IPS DF 19.7 (cell line): Measurements from ENCODE around the gene TRAK2.
"Not testable (repeated sequence)": the region's sequence is repeated elsewhere in the genome, so short reads cannot be mapped to it uniquely, and the experiment has no call there.

ENCODE experiments used
- DNase-seq: peaks from one replicate; pipeline ENCODE4 v3.0.0-alpha.2; 2013; ENCODE audit warnings: low read depth, low spot score

TRAK2 gene

DNA sequence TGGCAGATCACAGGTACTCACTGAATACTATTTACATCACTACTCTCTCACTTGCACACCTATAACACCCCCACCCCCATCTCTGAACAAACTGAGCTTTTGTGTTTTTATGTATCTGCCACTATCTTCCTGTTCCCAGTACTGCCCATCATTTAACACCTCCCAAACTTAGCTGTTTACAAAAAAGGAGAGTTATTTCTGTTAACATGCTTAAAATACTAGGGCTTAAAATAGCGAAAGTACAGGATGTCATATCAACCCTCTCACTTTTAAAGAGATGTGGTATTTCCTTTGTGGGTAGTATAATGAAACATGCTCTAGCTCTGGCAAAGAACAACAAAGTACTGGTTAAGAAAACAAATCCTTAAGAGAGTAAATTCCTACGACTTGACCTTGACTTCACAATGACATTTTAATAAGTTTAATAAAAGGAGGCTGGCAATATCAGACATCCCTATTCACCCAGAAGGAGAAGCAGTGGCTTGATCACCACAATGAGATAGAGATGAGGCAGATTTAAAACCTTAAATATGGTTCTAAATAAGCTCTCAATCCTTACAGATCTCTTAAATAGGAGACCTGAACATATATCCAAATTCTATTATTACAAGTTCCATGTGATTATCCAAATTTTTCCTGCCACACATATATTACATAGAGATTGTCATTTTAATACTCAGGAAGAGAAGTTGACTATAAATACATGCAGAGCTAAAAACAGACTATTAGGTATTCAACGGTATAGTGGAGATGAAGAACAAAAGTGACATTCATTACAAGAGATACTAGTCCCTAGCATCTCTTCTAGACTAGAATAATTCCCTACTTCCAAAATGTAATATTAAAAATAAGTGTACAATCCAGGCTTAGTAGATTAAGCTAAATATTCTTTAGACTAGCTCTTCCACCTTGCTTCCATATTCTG is 36.9 kb downstream of the TRAK2 start:
- DNase-seq = no peak

GRCh38 chr2:201413552-201413951 is 37.7 kb downstream of the TRAK2 start:
- DNase-seq = no peak

GRCh38 chr2:201413143-201413542 is 38.1 kb downstream of the TRAK2 start:
- no peak for DNase-seq

DNA sequence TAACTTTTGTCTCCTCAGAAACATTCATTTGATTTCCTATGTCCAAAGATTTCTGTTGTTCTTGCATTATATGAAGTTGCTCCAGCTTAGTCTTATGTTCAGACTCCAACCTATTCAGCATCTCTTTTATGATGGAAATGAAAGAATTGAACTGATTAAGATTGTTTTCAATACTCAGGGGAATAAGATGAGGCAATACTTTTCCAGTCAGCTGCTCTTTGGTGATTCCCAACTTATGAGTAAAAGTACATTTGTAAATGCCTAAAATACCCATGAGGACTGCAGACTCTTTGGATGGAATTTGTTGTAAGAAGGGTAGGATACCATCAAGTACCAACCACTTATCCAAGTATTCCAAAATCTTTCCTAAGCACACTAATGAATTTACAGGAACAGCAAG is 39.8 kb downstream of the TRAK2 start:
- DNase-seq = no peak

DNA sequence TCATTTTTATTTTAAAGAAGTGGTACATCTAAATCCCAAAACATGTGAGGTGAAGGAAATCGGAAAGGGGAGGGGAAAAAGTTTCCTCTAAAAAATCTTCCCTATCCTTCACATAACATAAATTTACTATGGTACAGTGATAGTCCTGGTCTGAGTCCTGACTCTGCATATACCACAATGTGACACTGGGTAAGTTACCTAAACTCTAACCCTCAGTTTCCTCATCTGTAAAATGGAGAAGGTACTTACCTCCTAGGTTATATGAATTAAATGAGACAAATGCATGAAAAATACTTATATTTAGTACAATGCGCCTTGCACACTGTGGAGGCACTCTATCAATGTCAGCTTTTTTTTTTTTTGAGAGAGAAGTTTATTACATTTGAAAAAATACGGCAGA is 42.3 kb downstream of the TRAK2 start:
- no peak for DNase-seq

DNA sequence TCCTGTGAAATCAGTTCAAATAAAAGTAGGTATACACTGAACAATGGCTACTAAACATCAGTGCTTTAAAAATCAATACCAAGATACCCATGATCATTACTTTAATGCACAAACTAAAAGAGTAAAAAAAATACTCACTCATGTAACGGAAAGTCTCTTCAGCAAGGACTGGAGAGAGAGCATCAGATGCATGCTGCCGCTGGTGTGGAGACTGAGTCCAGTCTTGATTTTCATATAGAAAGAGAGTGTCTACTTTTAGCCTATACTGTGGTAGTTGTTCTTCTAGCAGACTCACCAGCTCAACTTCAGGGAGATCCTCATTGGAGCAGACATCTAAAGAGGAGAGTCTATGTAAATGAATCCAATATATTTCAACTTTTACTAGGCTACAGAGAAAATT is 44.0 kb downstream of the TRAK2 start:
- no peak for DNase-seq

DNA sequence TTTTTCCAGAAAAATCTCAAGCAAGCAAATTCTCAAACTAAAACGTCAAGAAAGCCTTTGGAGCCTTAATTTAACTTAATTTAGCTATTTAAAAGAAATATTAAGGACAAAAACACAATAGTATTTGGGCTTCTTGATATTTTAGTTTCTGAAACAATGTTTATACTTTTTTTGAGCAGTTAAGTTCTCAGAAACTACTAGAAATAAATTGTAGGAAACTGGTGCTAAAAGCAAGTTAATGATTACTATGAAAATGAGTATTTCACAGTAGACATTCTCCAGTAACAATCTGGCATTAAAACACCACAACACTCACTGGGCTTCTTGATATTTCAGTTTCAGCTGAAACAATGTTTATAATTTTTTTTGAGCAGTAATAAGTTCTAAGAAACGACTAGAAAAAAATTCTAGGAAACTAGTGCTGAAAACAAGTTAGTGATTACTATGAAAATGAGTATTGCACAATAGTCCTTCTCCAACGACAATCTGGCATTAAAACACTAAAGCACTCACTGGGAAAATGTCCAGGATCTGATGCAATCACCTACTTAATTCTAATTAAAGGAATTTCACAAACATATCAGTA is 45.1 kb downstream of the TRAK2 start:
- no peak for DNase-seq

- no peak for DNase-seq
Observed at GRCh38 chr2:201404699-201405280, 46.5 kb downstream of the TRAK2 start.

GRCh38 chr2:201403880-201404279 is 47.4 kb downstream of the TRAK2 start:
- no peak for DNase-seq

GRCh38 chr2:201402651-201403562 is 48.4 kb downstream of the TRAK2 start:
- no peak for DNase-seq

DNA sequence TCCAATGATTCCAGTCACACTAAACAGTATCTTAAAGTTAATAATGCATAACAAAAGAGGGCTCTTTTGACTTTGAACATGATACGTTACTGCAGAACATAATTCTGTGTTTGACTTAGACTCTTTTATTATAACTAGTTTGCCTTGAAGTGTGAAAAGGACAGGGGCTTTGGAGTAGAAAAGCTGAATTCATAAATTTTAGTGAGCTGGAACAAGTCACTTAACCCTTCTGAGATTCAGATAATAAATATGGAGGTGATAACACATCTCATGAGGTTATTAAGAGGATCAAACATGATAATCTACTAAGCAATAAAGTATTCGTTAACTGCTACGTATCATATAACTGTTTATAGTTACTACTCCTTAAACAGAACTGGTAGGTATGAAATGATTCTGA is 49.4 kb downstream of the TRAK2 start:
- DNase-seq = no peak

DNA sequence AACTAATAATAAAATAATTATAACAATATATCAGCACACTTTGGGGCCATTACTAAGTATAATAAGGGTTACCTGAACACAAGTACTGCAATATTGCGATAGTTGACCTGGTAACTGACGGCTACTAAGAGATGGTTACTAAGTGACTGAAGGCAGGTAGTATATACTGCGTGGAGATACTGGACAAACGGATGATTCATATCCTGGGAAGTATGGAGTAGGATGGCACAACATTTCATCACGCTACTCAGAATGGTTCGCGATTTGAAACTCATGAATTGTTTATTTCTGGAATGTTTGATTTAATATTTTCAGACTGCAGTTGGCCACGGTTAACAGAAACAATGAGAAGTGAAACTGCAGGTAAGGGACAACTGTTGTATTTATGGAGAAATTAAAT is 54.7 kb downstream of the TRAK2 start:
- DNase-seq = no peak

GRCh38 chr2:201383136-201383535 is 68.1 kb downstream of the TRAK2 start:
- DNase-seq = no peak

DNA sequence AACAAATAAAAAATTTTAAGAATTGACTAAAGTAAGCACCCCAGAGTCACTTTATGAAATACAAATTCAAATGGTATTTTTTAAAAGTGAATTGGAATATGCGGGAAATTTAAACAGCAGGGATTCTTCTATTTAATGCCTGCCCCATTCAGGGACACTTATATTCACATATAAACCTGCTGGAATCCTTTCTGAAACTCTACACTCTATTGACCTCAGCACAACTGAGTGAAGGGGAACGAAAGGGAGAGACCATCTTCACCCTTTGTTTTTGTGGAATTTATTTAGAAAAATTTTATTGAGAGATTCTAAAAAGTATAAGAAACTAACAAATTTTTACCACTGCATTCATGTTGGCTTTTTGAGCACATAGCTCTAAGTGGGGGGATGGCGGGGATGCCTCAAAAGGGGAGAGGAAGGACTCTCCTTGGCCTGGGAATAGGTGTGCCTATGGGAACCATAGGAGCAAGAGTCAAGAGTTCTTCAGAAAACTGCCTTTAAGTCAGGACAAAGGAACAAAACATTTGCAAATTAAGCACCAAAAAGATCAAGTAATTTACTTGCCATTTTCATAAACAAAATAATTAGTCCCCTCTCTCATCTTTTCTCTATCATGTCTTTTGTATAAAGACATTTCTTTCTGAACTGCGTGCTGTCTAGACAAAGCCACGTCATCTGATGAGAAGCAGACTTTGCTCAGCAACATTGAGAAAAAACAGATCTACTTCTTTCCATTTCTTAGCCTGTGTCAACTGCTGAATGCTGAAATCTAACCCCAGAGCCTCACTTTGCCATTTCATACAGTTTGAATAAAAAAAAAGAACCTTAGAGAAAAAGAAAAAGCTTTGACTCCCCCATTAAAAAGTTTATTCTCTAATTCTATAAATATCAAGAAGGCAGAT is 72.5 kb downstream of the TRAK2 start:
- no peak for DNase-seq

GRCh38 chr2:201377218-201377617 is 74.0 kb downstream of the TRAK2 start:
- DNase-seq = no peak

DNA sequence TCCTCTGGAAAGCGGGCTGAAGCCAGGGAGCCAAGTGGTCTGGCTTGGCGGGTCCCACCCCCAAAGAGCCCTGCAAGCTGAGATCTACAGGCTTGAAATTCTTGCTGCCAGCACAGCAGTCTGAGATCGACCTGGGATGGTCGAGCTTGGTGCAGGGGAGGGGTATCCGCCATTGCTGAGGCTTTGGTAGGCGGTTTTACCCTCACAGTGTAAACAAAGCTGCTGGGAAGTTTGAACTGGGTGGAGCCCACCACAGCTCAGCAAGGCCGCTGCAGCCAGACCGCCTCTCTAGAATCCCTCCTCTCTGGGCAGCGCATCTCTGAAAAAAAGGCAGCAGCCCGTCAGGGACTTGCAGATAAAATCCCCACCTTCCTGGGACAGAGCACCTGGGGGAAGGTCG is 81.5 kb downstream of the TRAK2 start:
- no peak for DNase-seq

DNA sequence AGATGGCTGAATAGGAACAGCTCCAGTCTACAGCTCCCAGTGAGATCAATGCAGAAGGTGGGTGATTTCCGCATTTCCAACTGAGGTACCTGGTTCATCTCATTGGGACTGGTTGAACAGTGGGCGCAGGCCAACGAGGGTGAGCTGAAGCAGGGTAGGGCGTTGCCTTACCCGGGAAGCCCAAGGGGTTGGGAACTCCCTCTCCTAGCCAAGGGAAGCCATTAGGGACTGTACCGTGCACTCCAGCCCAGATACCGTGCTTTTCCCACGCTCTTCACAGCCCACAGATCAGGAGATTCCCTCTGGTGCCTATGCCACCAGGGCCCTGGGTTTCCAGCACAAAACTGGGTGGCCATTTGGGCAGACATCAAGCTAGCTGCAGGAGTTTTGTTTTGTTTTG is 81.9 kb downstream of the TRAK2 start:
- DNase-seq = not testable (repeated sequence)

DNA sequence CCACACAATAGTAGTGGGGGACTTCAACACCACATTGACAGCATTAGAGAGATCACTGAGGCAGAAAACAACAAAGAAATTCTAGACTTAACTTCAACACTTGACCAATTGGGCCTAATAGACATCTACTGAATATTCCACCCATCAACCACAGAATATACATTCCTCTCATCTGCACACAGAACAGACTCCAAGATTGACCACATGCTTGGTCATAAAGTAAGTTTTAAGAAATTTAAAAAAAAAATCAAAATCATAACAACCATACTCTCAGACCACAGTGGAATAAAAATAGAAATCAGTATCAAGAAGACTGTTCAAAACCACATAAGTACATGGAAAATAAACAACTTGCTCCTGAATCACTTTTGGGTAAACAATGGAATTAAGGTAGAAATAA is 85.1 kb downstream of the TRAK2 start:
- no peak for DNase-seq

GRCh38 chr2:201363857-201364560 is 87.2 kb downstream of the TRAK2 start:
- DNase-seq = no peak

- DNase-seq = no peak
Observed at GRCh38 chr2:201362396-201362795, 88.9 kb downstream of the TRAK2 start.
